LNCaP clone FGC (cell line): ENCODE data around the gene MAG.

Experiments used
- DNase-seq: peaks from one replicate; pipeline ENCODE4 v3.0.0-alpha.2; 2011; ENCODE audit warnings: low read depth
- H3K4me3 ChIP-seq: 2 replicates; pipeline ENCODE4 v1.5.1; 2011; ENCODE audit warnings: mild to moderate bottlenecking, low read depth, low read length, control low read depth
- CTCF ChIP-seq: IDR thresholded peaks from 2 replicates; pipeline ENCODE4 v1.5.1; 2012; ENCODE audit warnings: mild to moderate bottlenecking; ENCODE audit not compliant: control insufficient read depth, insufficient read depth; ENCODE audit errors: extremely low read depth

The MAG gene

GRCh38 chr19:35251456-35251855 is 40.5 kb upstream of the MAG start:
- DNase-seq: no peak
- H3K4me3 ChIP-seq: no peak overlapping the region
- no peak for TF ChIP-seq CTCF

GRCh38 chr19:35253316-35254286 is 38.4 kb upstream of the MAG start:
- no peak for TF ChIP-seq CTCF
- no peak overlapping the region for H3K4me3 ChIP-seq
- DNase-seq: no peak

GRCh38 chr19:35254341-35255297 is 37.3 kb upstream of the MAG start:
- DNase-seq: no peak
- TF ChIP-seq CTCF: no peak
- no peak overlapping the region for H3K4me3 ChIP-seq

- H3K4me3 ChIP-seq: no peak overlapping the region
- TF ChIP-seq CTCF: no peak
- no peak for DNase-seq
Observed at GRCh38 chr19:35256566-35256965, 35.4 kb upstream of the MAG start.

- no peak for DNase-seq
- no peak overlapping the region for H3K4me3 ChIP-seq
- TF ChIP-seq CTCF: no peak
Observed at GRCh38 chr19:35257113-35257461, 34.9 kb upstream of the MAG start.

- DNase-seq: no peak
- no peak for TF ChIP-seq CTCF
Observed at GRCh38 chr19:35260694-35261304, 31.2 kb upstream of the MAG start.

More at GRCh38 chr19:35260694-35261304, 31.2 kb upstream of the MAG start:
- H3K4me3 ChIP-seq: no peak overlapping the region
